SK-N-SH (cell line): ENCODE results near the gene ANKRD65. TPM values are rescaled to one million over a fixed set of nuclear protein-coding genes. Genes with fewer than 3 reads are reported as not detected.

ENCODE experiments used
- CTCF ChIA-PET: fragments of 300-600, 350-600 bp; formaldehyde crosslinking; extraction: SDS; loops from one replicate; lab custom pipeline; 2021; lab: Yijun Ruan, JAX
- POLR2A ChIA-PET: fragments of 350-600 bp; sonication (Branson Sonifier 250); formaldehyde crosslinking; extraction: SDS; loops from one replicate; lab custom pipeline; 2020; ENCODE audit warnings: antibody characterized with exemption, inconsistent platforms; lab: Yijun Ruan, JAX
- DNase-seq: peaks from one replicate; pipeline ENCODE4 v3.0.0; 2012
- H2AFZ ChIP-seq: fragments of 200-600 bp; sonication (generic); 2 replicates; pipeline ENCODE4 v1.8.1; 2016; ENCODE audit warnings: antibody characterized with exemption, mild to moderate bottlenecking, low read depth
- H3F3A ChIP-seq: fragments of 200-600 bp; sonication (generic); replicated peaks from 2 replicates; pipeline ENCODE3; 2016; ENCODE audit warnings: antibody characterized with exemption, mild to moderate bottlenecking; ENCODE audit not compliant: insufficient read depth
- H3K27ac ChIP-seq, 2 experiments: fragments of 200-500 bp in 1 of 2; fragments of 200-600 bp in 1 of 2; sonication (Bioruptor generic) in 1 of 2; sonication (generic), shearing (Covaris generic) in 1 of 2; 2 replicates each; pipeline versions ENCODE4 v1.5.1 to v1.6.1; 2014 to 2016; ENCODE audit warnings: low read depth in 2 of 2, inconsistent platforms in 1 of 2, low read length in 1 of 2, mild to moderate bottlenecking in 1 of 2, mixed read lengths in 1 of 2
- H3K27me3 ChIP-seq: fragments of 200-600 bp; sonication (generic), shearing (Covaris generic); 2 replicates; pipeline ENCODE4 v1.6.1; 2016; ENCODE audit warnings: mixed run types; ENCODE audit not compliant: insufficient read depth
- H3K36me3 ChIP-seq, 2 experiments: fragments of 200-500 bp in 1 of 2; fragments of 200-600 bp in 1 of 2; sonication (Bioruptor generic) in 1 of 2; sonication (generic) in 1 of 2; replicated peaks in 1 of 2; 2 replicates each; pipeline versions ENCODE3 to v1.5.1; 2014 to 2016; ENCODE audit warnings: low read length in 1 of 2, mild to moderate bottlenecking in 1 of 2; ENCODE audit not compliant: insufficient read depth in 2 of 2, control insufficient read depth in 1 of 2
- H3K4me1 ChIP-seq, 2 experiments: fragments of 200-500 bp in 1 of 2; fragments of 200-600 bp in 1 of 2; sonication (Bioruptor generic) in 1 of 2; sonication (generic), shearing (Covaris generic) in 1 of 2; 2 replicates each; pipeline versions ENCODE4 v1.5.1 to v1.6.1; 2014 to 2016; ENCODE audit warnings: low read depth in 1 of 2, low read length in 1 of 2, mixed run types in 1 of 2; ENCODE audit not compliant: insufficient read depth in 2 of 2, control insufficient read depth in 1 of 2
- H3K4me2 ChIP-seq: fragments of 200-600 bp; sonication (generic), shearing (Covaris generic); 2 replicates; pipeline ENCODE4 v1.6.1; 2017; ENCODE audit warnings: mixed run types
- H3K4me3 ChIP-seq, 2 experiments: fragments of 200-500 bp in 1 of 2; fragments of 200-600 bp in 1 of 2; sonication (Bioruptor generic) in 1 of 2; sonication (generic), shearing (Covaris generic) in 1 of 2; 2 replicates each; pipeline versions ENCODE4 v1.5.1 to v1.8.1; 2014 to 2016; ENCODE audit warnings: low read depth in 2 of 2, inconsistent platforms in 1 of 2, low read length in 1 of 2, mild to moderate bottlenecking in 1 of 2, mixed read lengths in 1 of 2, moderate library complexity in 1 of 2
- H3K79me2 ChIP-seq: fragments of 200-600 bp; sonication (generic); 2 replicates; pipeline ENCODE4 v1.8.1; 2017; ENCODE audit warnings: mild to moderate bottlenecking; ENCODE audit not compliant: insufficient read depth
- H3K9ac ChIP-seq: fragments of 200-600 bp; sonication (generic); 2 replicates; pipeline ENCODE4 v1.6.1; 2017; ENCODE audit warnings: mixed run types
- H3K9me2 ChIP-seq: fragments of 200-600 bp; sonication (generic); 2 replicates; pipeline ENCODE4 v1.6.1; 2017; ENCODE audit warnings: mixed run types
- H3K9me3 ChIP-seq: fragments of 200-600 bp; sonication (generic); 2 replicates; pipeline ENCODE4 v1.6.1; 2017; ENCODE audit warnings: mixed run types, mild to moderate bottlenecking, moderate library complexity
- H4K20me1 ChIP-seq: fragments of 200-600 bp; sonication (generic); 2 replicates; pipeline ENCODE4 v1.6.1; 2017; ENCODE audit warnings: mild to moderate bottlenecking, mixed run types; ENCODE audit not compliant: insufficient read depth
- ELF1 ChIP-seq: IDR thresholded peaks from 2 replicates; pipeline ENCODE4 v1.4.0; 2012
- EZH2phosphoT487 ChIP-seq: fragments of 200-600 bp; sonication (generic); IDR thresholded peaks from 2 replicates; pipeline ENCODE4 v1.6.1; 2017; ENCODE audit warnings: low read depth, mixed run types, mild to moderate bottlenecking, antibody characterized with exemption, moderate library complexity, borderline replicate concordance
- FOSL2 ChIP-seq: IDR thresholded peaks from 2 replicates; pipeline ENCODE4 v1.4.0; 2012; ENCODE audit warnings: low read depth, mild to moderate bottlenecking, moderate library complexity, borderline replicate concordance
- FOXJ3 ChIP-seq: sonication (generic); formaldehyde crosslinking; IDR thresholded peaks from 2 replicates; pipeline ENCODE4 v1.5.1; 2020; ENCODE audit warnings: mild to moderate bottlenecking, missing genetic modification reagents
- FOXM1 ChIP-seq: IDR thresholded peaks from 2 replicates; pipeline ENCODE4 v1.4.0; 2012; ENCODE audit warnings: low read depth, mild to moderate bottlenecking
- GABPA ChIP-seq: IDR thresholded peaks from 2 replicates; pipeline ENCODE4 v1.4.0; 2012; ENCODE audit warnings: low read depth, mild to moderate bottlenecking
- MEF2A ChIP-seq: IDR thresholded peaks from 2 replicates; pipeline ENCODE4 v1.4.0; 2012; ENCODE audit warnings: low read depth, borderline replicate concordance
- MXI1 ChIP-seq: IDR thresholded peaks from 2 replicates; pipeline ENCODE4 v1.6.1; 2012; ENCODE audit warnings: mild to moderate bottlenecking, low read depth, low read length, improper control_type of control experiment
- NFIC ChIP-seq: IDR thresholded peaks from 2 replicates; pipeline ENCODE4 v1.4.0; 2012; ENCODE audit warnings: borderline replicate concordance
- POLR2AphosphoS5 ChIP-seq: IDR thresholded peaks from 2 replicates; pipeline ENCODE4 v1.6.1; 2012; ENCODE audit warnings: low read depth, low read length
- RFX5 ChIP-seq: IDR thresholded peaks from 2 replicates; pipeline ENCODE4 v1.6.1; 2012; ENCODE audit warnings: mild to moderate bottlenecking, improper control_type of control experiment, low read length
- RXRA ChIP-seq: IDR thresholded peaks from 2 replicates; pipeline ENCODE4 v1.4.0; 2012; ENCODE audit warnings: low read depth, mild to moderate bottlenecking, borderline replicate concordance
- SMC3 ChIP-seq: IDR thresholded peaks from 2 replicates; pipeline ENCODE4 v1.6.1; 2012; ENCODE audit warnings: low read depth, low read length, improper control_type of control experiment
- TAF1 ChIP-seq: IDR thresholded peaks from 2 replicates; pipeline ENCODE4 v1.6.1; 2012; ENCODE audit warnings: low read depth, mild to moderate bottlenecking, low read length, moderate library complexity, borderline replicate concordance
- TCF12 ChIP-seq: IDR thresholded peaks from 2 replicates; pipeline ENCODE4 v1.4.0; 2012
- YY1 ChIP-seq: IDR thresholded peaks from 2 replicates; pipeline ENCODE4 v1.4.0; 2012; ENCODE audit warnings: low read depth, mild to moderate bottlenecking
- WGBS: methylation state at CpG from one replicate; pipeline ENCODE4 v1.1.6; 2017; ENCODE audit warnings: low lambda C conversion rate; 5-methylcytosine and 5-hydroxymethylcytosine counted together
- polyA plus RNA-seq, 3 experiments: library from polyadenylated mRNA; depleted of rRNA; stranded (reverse); fragments of >200 nt; gene quantifications; 2 replicates each; pipeline ENCODE4 v1.2.3, GENCODE V29; 2012
- TF ChIP-seq, protein P1 (sequence below): IDR thresholded peaks from 2 replicates; pipeline ENCODE4; 2012

Gene ANKRD65
- polyA plus RNA-seq, 1 of the 3 experiments (the other 2 are of a cell fraction), result 0.07 TPM

GRCh38 chr1:1427820-1428148 lies 6.7 kb upstream of the ANKRD65 start:
- WGBS, result 1% methylated on average over 15 of the region's 22 CpGs

DNA sequence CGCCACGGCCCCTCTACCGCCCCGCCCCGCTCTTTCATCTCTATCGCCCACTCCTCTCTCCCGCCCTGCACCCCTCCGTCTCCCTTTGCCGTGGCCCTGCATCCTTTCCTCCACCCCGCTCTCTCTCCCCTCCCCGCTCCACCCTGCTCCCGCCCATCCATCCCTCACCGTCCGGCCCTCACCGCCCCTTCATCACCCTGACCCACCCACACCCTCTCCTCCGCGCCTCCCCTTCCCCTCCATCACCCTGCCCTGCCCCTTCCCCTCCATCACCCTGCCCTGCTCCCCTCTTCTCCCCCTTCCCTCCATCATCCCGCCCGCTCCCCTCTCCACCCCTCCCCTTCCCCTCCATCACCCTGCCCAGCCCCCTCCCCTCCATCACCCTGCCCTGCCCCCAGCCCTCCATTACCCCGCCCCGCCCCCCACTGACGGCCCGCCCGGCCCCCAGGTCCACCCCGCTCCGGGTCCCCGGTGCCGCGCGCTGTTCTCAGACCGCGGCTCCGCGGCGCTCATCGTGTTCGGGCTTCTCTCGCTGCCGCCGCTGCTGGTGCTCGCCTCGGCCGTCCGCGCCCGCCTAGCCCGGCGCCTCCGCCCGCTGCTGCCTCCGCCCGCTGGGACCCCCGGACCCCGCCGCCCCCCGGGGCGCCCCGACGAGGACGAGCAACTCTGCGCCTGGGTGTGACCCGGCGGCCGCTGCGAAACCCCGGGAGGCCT lies 6.2 kb upstream of the ANKRD65 start:
- Histone ChIP-seq H3K36me3 (no peaks in the 10 kb centered on the region), H3F3A (peaks cover 3% of the 10 kb centered on the region), H4K20me1 (no peaks in the 10 kb centered on the region), H3K4me2 (no peak overlapping the region; the same call in 1 of the 2 replicates), H3K9me3 (no peaks in the 10 kb centered on the region), H3K79me2 (no peaks in the 10 kb centered on the region), H3K4me3 (peak overlapping the region; percentile 48; a peak in 2 of 4 replicates), H3K27ac (peak overlapping the region in 1 of 2 experiments; percentile 23; a peak in 1 of 4 replicates), H2AFZ (no peak overlapping the region), H3K4me1 (peaks cover 0 to 12% of the 10 kb centered on the region in 2 experiments; a peak in 2 of 4 replicates)
- peak; percentile 89 for DNase-seq
- TF ChIP-seq TCF12, result no peak
- TF ChIP-seq FOXM1, result no peak
- no peak for TF ChIP-seq RXRA
- TF ChIP-seq EZH2phosphoT487, result no peak
- TF ChIP-seq, protein P1, sequence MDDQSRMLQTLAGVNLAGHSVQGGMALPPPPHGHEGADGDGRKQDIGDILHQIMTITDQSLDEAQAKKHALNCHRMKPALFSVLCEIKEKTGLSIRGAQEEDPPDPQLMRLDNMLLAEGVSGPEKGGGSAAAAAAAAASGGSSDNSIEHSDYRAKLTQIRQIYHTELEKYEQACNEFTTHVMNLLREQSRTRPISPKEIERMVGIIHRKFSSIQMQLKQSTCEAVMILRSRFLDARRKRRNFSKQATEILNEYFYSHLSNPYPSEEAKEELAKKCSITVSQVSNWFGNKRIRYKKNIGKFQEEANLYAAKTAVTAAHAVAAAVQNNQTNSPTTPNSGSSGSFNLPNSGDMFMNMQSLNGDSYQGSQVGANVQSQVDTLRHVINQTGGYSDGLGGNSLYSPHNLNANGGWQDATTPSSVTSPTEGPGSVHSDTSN, result no peak
- TF ChIP-seq NFIC, result no peak
- no peak for TF ChIP-seq MXI1
- TF ChIP-seq GABPA, result no peak
- TF ChIP-seq MEF2A, result no peak
- no peak for TF ChIP-seq YY1
- TF ChIP-seq, all 33 proteins: peak for 0
- H3K27me3 ChIP-seq, result no peaks in the 10 kb centered on the region
- H3K9ac ChIP-seq, result peak overlapping the region; percentile 31; the same call in 1 of the 2 replicates
- ChIA-PET CTCF (no interaction called here), POLR2A (no interaction called here)
- H3K9me2 ChIP-seq, result no peaks in the 10 kb centered on the region
- 37% methylated on average over 47 of the region's 66 CpGs for WGBS

More at GRCh38 chr1:1427820-1428148, 6.7 kb upstream of the ANKRD65 start:
- TF ChIP-seq FOSL2, result no peak
- TF ChIP-seq YY1, result no peak
- no peak for TF ChIP-seq RFX5
- no peak for TF ChIP-seq FOXJ3 (CRISPR knock-in tag)
- no peak for TF ChIP-seq POLR2AphosphoS5
- no peak for TF ChIP-seq MEF2A
- no peak for TF ChIP-seq TAF1
- no peak for TF ChIP-seq SMC3
- no peak for TF ChIP-seq RXRA
- TF ChIP-seq ELF1, result no peak
- no peak for TF ChIP-seq FOXM1
- TF ChIP-seq GABPA, result no peak
- H3K27ac ChIP-seq, result peak overlapping the region in 1 of 2 experiments; percentile 23; a peak in 1 of 4 replicates
- no peak overlapping the region; the same call in 1 of the 2 replicates for H3K4me2 ChIP-seq
- peak overlapping the region; percentile 31; the same call in 1 of the 2 replicates for H3K9ac ChIP-seq
- H3K9me3 ChIP-seq, result no peaks in the 10 kb centered on the region
- H3F3A ChIP-seq, result peaks cover 3% of the 10 kb centered on the region
- H3K4me1 ChIP-seq, result peaks cover 0 to 12% of the 10 kb centered on the region in 2 experiments; a peak in 2 of 4 replicates
- no peaks in the 10 kb centered on the region for H3K36me3 ChIP-seq
- CTCF ChIA-PET, result no interaction called here
- H3K27me3 ChIP-seq, result no peaks in the 10 kb centered on the region
- DNase-seq, result peak; percentile 80
- POLR2A ChIA-PET, result no interaction called here
- H3K9me2 ChIP-seq, result no peaks in the 10 kb centered on the region
- H2AFZ ChIP-seq, result no peak overlapping the region
- H4K20me1 ChIP-seq, result no peaks in the 10 kb centered on the region
- H3K4me3 ChIP-seq, result peak overlapping the region; percentile 48; a peak in 2 of 4 replicates
- no peaks in the 10 kb centered on the region for H3K79me2 ChIP-seq
